Natural killer cell (primary cell): ENCODE measurements around the gene ACVR1. TPM values are rescaled to one million over a fixed set of nuclear protein-coding genes. Genes with fewer than 3 reads are reported as not detected.

Experiments
- ATAC-seq, 3 donors: fragments of 150-1000 bp in 2 of 3; fragments of 200-7000 bp in 1 of 3; cut with Tn5 transposase; 1 replicate in 1 of 3; 2 replicates in 2 of 3; pipeline ENCODE4 v1.10.0; 2021; ENCODE audit warnings: mild to moderate bottlenecking in 2 of 3, moderate library complexity in 2 of 3
- DNase-seq, 2 donors: peaks; one replicate each; pipeline versions ENCODE4 v3.0.0 to v3.0.0-alpha.2; 2013 to 2021; ENCODE audit warnings: mixed read lengths in 1 of 2
- H3K27ac ChIP-seq: one replicate; pipeline ENCODE4 v1.5.1; 2013; ENCODE audit warnings: mild to moderate bottlenecking, low read length
- H3K27me3 ChIP-seq: one replicate; pipeline ENCODE4 v1.6.1; 2013; ENCODE audit warnings: low read length; ENCODE audit not compliant: control insufficient read depth, insufficient read depth
- H3K36me3 ChIP-seq: one replicate; pipeline ENCODE4 v1.6.1; 2013; ENCODE audit warnings: low read length; ENCODE audit not compliant: control insufficient read depth, insufficient read depth
- H3K4me1 ChIP-seq: one replicate; pipeline ENCODE4 v1.6.1; 2013; ENCODE audit warnings: low read length; ENCODE audit not compliant: control insufficient read depth, insufficient read depth
- H3K4me3 ChIP-seq: one replicate; pipeline ENCODE4 v1.5.1; 2013; ENCODE audit warnings: low read length
- H3K9me3 ChIP-seq: one replicate; pipeline ENCODE4 v1.6.1; 2013; ENCODE audit warnings: low read length; ENCODE audit not compliant: control insufficient read depth, insufficient read depth
- H3K27ac Mint-ChIP-seq, 2 donors: one replicate each; pipeline ENCODE4 v1.8.0; 2022; ENCODE audit warnings: mild to moderate bottlenecking in 2 of 2, mixed read lengths in 2 of 2, moderate library complexity in 1 of 2
- H3K27me3 Mint-ChIP-seq, 2 donors: one replicate each; pipeline ENCODE4 v1.8.0; 2022; ENCODE audit warnings: low read depth in 2 of 2, mixed read lengths in 2 of 2
- H3K36me3 Mint-ChIP-seq: one replicate; pipeline ENCODE4 v1.8.0; 2022; ENCODE audit warnings: mixed read lengths
- H3K4me1 Mint-ChIP-seq, 2 donors: one replicate each; pipeline ENCODE4 v1.8.0; 2022; ENCODE audit warnings: mixed read lengths in 2 of 2
- H3K4me3 Mint-ChIP-seq: one replicate; pipeline ENCODE4 v1.8.0; 2022; ENCODE audit warnings: mild to moderate bottlenecking, moderate library complexity, mixed read lengths
- H3K9me3 Mint-ChIP-seq, 2 donors: one replicate each; pipeline ENCODE4 v1.8.0; 2022; ENCODE audit warnings: mixed read lengths in 2 of 2
- WGBS: methylation state at CpG from one replicate; pipeline ENCODE4 v1.1.7; 2013; ENCODE audit warnings: missing lambda C conversion rate; ENCODE audit not compliant: insufficient coverage; 5-methylcytosine and 5-hydroxymethylcytosine counted together
- intact Hi-C: fragments of 100-400 bp; cut with micrococcal nuclease; formaldehyde crosslinking; loops from one replicate; pipeline ENCODE4 v1.14.2; 2022
- total RNA-seq, 4 donors: library from RNA; stranded (reverse); fragments of 120-200 nt in 1 of 4; gene quantifications; one replicate each; pipeline versions ENCODE4 v1.2.3 to v1.2.4, GENCODE V29; 2013 to 2022
- TF ChIP-seq, protein P1 (sequence below): fragments of 200-600 bp; IDR thresholded peaks from one replicate; pipeline ENCODE4 v1.8.0; 2022; ENCODE audit warnings: antibody characterized with exemption

The ACVR1 gene
- total RNA-seq, 3 donors from 2014 or later (not counting 1 experiment from before 2014, with no cell fraction given) = 3.3 to 6.9 (median 6.1) TPM

DNA sequence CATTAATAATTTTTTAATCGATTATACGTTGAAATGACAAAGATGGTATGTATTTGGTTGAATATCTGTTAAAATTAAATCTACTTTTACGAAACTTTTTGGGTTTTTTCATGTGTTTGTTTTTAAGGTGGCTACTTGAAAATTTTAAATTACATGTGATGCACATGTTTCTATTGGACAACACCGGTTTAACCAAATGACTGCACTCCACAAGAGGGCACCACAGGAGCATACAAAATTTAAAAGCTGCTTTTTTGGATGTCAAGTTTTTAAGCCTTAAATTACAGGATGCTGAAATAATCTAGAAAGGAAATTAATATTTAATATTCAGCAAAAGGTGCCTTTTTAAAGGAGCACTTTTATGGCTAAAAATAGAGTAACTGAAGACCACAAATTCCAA, 98.7 kb downstream of the ACVR1 start:
- intact Hi-C loops = loop anchor here (5.0 kb wide), 1 partner anchor 235 kb away; no protein-coding TSS in a partner anchor
- H3K4me1 ChIP-seq = no peaks in the 10 kb centered on the region
- ATAC-seq = no peak
- no peak overlapping the region for H3K4me3 ChIP-seq
- H3K9me3 ChIP-seq = no peaks in the 10 kb centered on the region
- Mint-ChIP-seq H3K9me3 (no peaks in the 10 kb centered on the region), H3K36me3 (no peaks in the 10 kb centered on the region), H3K27me3 (no peaks in the 10 kb centered on the region), H3K4me1 (peaks cover 6% of the 10 kb centered on the region in 2 donors), H3K4me3 (no peak overlapping the region), H3K27ac (no peak overlapping the region)
- DNase-seq = peak in 1 of 2 donors; percentile 64
- 69% methylated on average over 3 of the region's 4 CpGs for WGBS
- TF ChIP-seq, protein P1, sequence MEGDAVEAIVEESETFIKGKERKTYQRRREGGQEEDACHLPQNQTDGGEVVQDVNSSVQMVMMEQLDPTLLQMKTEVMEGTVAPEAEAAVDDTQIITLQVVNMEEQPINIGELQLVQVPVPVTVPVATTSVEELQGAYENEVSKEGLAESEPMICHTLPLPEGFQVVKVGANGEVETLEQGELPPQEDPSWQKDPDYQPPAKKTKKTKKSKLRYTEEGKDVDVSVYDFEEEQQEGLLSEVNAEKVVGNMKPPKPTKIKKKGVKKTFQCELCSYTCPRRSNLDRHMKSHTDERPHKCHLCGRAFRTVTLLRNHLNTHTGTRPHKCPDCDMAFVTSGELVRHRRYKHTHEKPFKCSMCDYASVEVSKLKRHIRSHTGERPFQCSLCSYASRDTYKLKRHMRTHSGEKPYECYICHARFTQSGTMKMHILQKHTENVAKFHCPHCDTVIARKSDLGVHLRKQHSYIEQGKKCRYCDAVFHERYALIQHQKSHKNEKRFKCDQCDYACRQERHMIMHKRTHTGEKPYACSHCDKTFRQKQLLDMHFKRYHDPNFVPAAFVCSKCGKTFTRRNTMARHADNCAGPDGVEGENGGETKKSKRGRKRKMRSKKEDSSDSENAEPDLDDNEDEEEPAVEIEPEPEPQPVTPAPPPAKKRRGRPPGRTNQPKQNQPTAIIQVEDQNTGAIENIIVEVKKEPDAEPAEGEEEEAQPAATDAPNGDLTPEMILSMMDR = no peak
- H3K27ac ChIP-seq = no peak overlapping the region
- H3K27me3 ChIP-seq = no peaks in the 10 kb centered on the region
- peaks cover 9% of the 10 kb centered on the region for H3K36me3 ChIP-seq

DNA sequence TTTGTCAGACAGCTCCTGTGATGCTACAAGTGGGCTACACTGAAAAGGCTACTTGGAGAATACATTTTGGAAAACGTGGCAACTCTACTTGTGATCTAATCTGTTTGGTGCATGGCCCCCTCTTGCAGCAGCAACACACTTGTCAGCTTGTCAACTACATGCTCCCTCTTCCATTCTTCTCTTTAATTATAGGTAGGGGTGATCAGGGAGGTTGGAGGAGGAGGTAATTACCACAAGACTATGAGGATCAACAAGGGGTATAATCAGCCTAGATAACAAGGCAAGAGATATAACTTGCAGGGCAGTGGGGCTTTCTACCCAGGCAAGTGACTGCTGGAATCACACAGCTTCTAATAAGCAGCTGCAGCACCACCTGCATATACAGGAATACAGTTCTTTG, 104.9 kb downstream of the ACVR1 start:
- Mint-ChIP-seq H3K4me1 (no peaks in the 10 kb centered on the region), H3K4me3 (no peak overlapping the region), H3K36me3 (no peaks in the 10 kb centered on the region), H3K27me3 (no peaks in the 10 kb centered on the region), H3K27ac (no peak overlapping the region), H3K9me3 (no peaks in the 10 kb centered on the region)
- 85% methylated on average over 1 of the region's 1 CpG for WGBS
- DNase-seq (no peak), ATAC-seq (no peak)
- TF ChIP-seq, protein P1 = no peak
- Histone ChIP-seq H3K9me3 (no peaks in the 10 kb centered on the region), H3K4me3 (no peak overlapping the region), H3K36me3 (peaks cover 11% of the 10 kb centered on the region), H3K27ac (no peak overlapping the region), H3K27me3 (no peaks in the 10 kb centered on the region), H3K4me1 (no peaks in the 10 kb centered on the region)
- intact Hi-C loops = no loop called here

GRCh38 chr2:157769856-157770255, 106.3 kb downstream of the ACVR1 start:
- DNase-seq (no peak), ATAC-seq (no peak)
- H3K36me3 Mint-ChIP-seq = no peaks in the 10 kb centered on the region
- TF ChIP-seq, protein P1 = no peak
- no peak overlapping the region for H3K27ac Mint-ChIP-seq
- H3K27ac ChIP-seq = no peak overlapping the region
- no peaks in the 10 kb centered on the region for H3K9me3 ChIP-seq
- no peak overlapping the region for H3K4me3 Mint-ChIP-seq
- H3K36me3 ChIP-seq = peaks cover 11% of the 10 kb centered on the region
- no peaks in the 10 kb centered on the region for H3K4me1 Mint-ChIP-seq
- no peaks in the 10 kb centered on the region for H3K27me3 ChIP-seq
- H3K9me3 Mint-ChIP-seq = no peaks in the 10 kb centered on the region
- no peak overlapping the region for H3K4me3 ChIP-seq
- intact Hi-C loops = no loop called here
- H3K4me1 ChIP-seq = no peaks in the 10 kb centered on the region
- WGBS = 95% methylated on average over 2 of the region's 2 CpGs
- H3K27me3 Mint-ChIP-seq = no peaks in the 10 kb centered on the region

GRCh38 chr2:157764386-157764785, 111.7 kb downstream of the ACVR1 start:
- Histone ChIP-seq H3K4me3 (no peak overlapping the region), H3K27me3 (no peaks in the 10 kb centered on the region), H3K36me3 (peaks cover 8% of the 10 kb centered on the region), H3K4me1 (no peaks in the 10 kb centered on the region), H3K9me3 (no peaks in the 10 kb centered on the region), H3K27ac (no peak overlapping the region)
- WGBS = 97% methylated on average over 13 of the region's 14 CpGs
- no peak for ATAC-seq
- DNase-seq = no peak
- no peak overlapping the region for H3K27ac Mint-ChIP-seq
- TF ChIP-seq, protein P1 = no peak
- no peaks in the 10 kb centered on the region for H3K9me3 Mint-ChIP-seq
- intact Hi-C loops = no loop called here
- H3K4me3 Mint-ChIP-seq = no peak overlapping the region
- H3K27me3 Mint-ChIP-seq = no peaks in the 10 kb centered on the region
- H3K4me1 Mint-ChIP-seq = no peaks in the 10 kb centered on the region
- no peaks in the 10 kb centered on the region for H3K36me3 Mint-ChIP-seq
